ENCODE data around the gene CPOX.

DNA sequence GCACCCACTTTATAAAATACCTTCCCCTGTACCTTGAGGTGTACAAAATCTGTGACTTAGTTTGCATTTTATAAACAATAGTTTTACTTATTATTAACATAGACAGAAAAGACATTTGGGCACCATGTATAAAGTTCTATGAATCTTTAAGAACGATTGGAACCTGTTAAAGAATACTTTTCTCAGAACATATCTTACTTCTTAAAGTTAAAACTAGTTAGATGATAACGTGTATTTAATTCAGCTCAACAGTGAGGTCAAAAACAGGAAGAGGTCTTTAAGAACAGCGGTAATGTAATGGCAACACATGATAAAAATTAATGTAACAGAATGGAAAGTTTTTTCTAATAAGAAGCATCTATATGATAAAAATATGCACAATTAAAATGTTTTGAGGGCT lies 25.0 kb downstream of the CPOX start:
- TF ChIP-seq GATA2 (IDR thresholded peaks at IDR 0.05; ENCODE audit: low read depth, low read length) (no peak), GATA3 (IDR thresholded peaks at IDR 0.05; ENCODE audit: low read depth, low read length) (no peak)

Data from SH-SY5Y (cell line).